ENCODE measurements around the gene HDAC4.

GRCh38 chr2:239315308-239315707 lies 85.5 kb downstream of the HDAC4 start:
- TF ChIP-seq CTCF (IDR thresholded peaks at IDR 0.05) = no peak
- TF ChIP-seq POLR2A (IDR thresholded peaks at IDR 0.05) = no peak

All from tibial nerve (tissue), 3 donors.